HEK293T (cell line): ENCODE data around the gene TEPSIN.

ENCODE experiments used
- ARNT ChIP-seq: fragments of 450-650 bp; IDR thresholded peaks from 2 replicates; pipeline ENCODE4 v1.6.1; 2017; ENCODE audit warnings: mild to moderate bottlenecking
- BHLHE40 ChIP-seq: fragments of 450-650 bp; IDR thresholded peaks from 2 replicates; pipeline ENCODE4 v1.6.1; 2016; ENCODE audit warnings: mild to moderate bottlenecking, moderate library complexity, borderline replicate concordance
- CTBP1 ChIP-seq: fragments of 450-650 bp; IDR thresholded peaks from 2 replicates; pipeline ENCODE4 v1.6.1; 2016; ENCODE audit warnings: borderline replicate concordance
- ELF4 ChIP-seq: fragments of 450-650 bp; IDR thresholded peaks from 2 replicates; pipeline ENCODE4 v1.6.1; 2017; ENCODE audit warnings: antibody characterized with exemption
- FOXA1 ChIP-seq: fragments of 450-650 bp; IDR thresholded peaks from 2 replicates; pipeline ENCODE4 v1.6.1; 2016; ENCODE audit warnings: mild to moderate bottlenecking
- FOXK2 ChIP-seq: fragments of 450-650 bp; IDR thresholded peaks from 2 replicates; pipeline ENCODE4 v1.6.1; 2016; ENCODE audit warnings: mild to moderate bottlenecking
- FOXM1 ChIP-seq: fragments of 450-650 bp; IDR thresholded peaks from 2 replicates; pipeline ENCODE4 v1.6.1; 2017; ENCODE audit warnings: mild to moderate bottlenecking, borderline replicate concordance
- HDGF ChIP-seq: fragments of 450-650 bp; IDR thresholded peaks from 2 replicates; pipeline ENCODE4 v1.6.1; 2017; ENCODE audit warnings: antibody characterized with exemption, borderline replicate concordance
- NFRKB ChIP-seq: fragments of 450-650 bp; IDR thresholded peaks from 2 replicates; pipeline ENCODE4 v1.6.1; 2016; ENCODE audit warnings: mild to moderate bottlenecking, moderate library complexity
- PKNOX1 ChIP-seq: fragments of 450-650 bp; IDR thresholded peaks from 2 replicates; pipeline ENCODE4 v1.6.1; 2016
- SP1 ChIP-seq: fragments of 450-650 bp; IDR thresholded peaks from 2 replicates; pipeline ENCODE4 v1.6.1; 2017
- SUZ12 ChIP-seq: fragments of 450-650 bp; IDR thresholded peaks from 2 replicates; pipeline ENCODE4 v1.6.1; 2016; ENCODE audit warnings: mild to moderate bottlenecking
- ZNF384 ChIP-seq: fragments of 450-650 bp; IDR thresholded peaks from 2 replicates; pipeline ENCODE4 v1.6.1; 2016

- no peak for TF ChIP-seq ZNF384
- TF ChIP-seq BHLHE40 = no peak
- no peak for TF ChIP-seq FOXM1
- no peak for TF ChIP-seq ELF4
- no peak for TF ChIP-seq HDGF
- no peak for TF ChIP-seq PKNOX1
- no peak for TF ChIP-seq SP1
- no peak for TF ChIP-seq FOXA1
- no peak for TF ChIP-seq SUZ12
- no peak for TF ChIP-seq NFRKB
- TF ChIP-seq CTBP1 = no peak
- TF ChIP-seq FOXK2 = no peak
- TF ChIP-seq ARNT = no peak
Measured at GRCh38 chr17:81246679-81247338, 8.0 kb upstream of the TEPSIN start.
